ENCODE results near the gene ZRANB3. TPM values are rescaled to one million over a fixed set of nuclear protein-coding genes. Genes with fewer than 3 reads are reported as not detected.

Gene ZRANB3
- total RNA-seq, 1 experiment from 2014 or later: 17.1 TPM

- no peak for DNase-seq (ENCODE audit: low spot score)
- no peaks in the 10 kb centered on the region for H3K27me3 ChIP-seq (replicated peaks; ENCODE audit: insufficient read depth, low read depth, low read length, poor library complexity)
- H3K4me1 ChIP-seq (ENCODE audit: insufficient read depth, low read length, poor library complexity, severe bottlenecking): no peaks in the 10 kb centered on the region
- ChIA-PET POLR2A (ENCODE audit: low non-redundant PET) (no interaction called here), CTCF (no interaction called here)
- H3K9me3 ChIP-seq (ENCODE audit: low read depth, low read length, poor library complexity, severe bottlenecking): no peaks in the 10 kb centered on the region
- no peak overlapping the region for H3K4me3 ChIP-seq (ENCODE audit: low read depth, low read length, poor library complexity, severe bottlenecking)
- BruUV-seq (replicated peaks): no TSS peak
- H3K27ac ChIP-seq (ENCODE audit: low read depth, low read length, poor library complexity, severe bottlenecking): no peak overlapping the region
- intact Hi-C loops (cut with micrococcal nuclease; ENCODE audit: unreplicated experiment): no loop called here
- H3K36me3 ChIP-seq (ENCODE audit: insufficient read depth, low read length, poor library complexity, severe bottlenecking): no peaks in the 10 kb centered on the region
- no peak for TF ChIP-seq CTCF (conservative IDR thresholded peaks at IDR 0.05; ENCODE audit: low read depth, low read length)
- no peak for TF ChIP-seq EZH2 (IDR thresholded peaks at IDR 0.05; ENCODE audit: borderline replicate concordance, low read depth, low read length, poor library complexity, severe bottlenecking)
These were observed 273.5 kb downstream of the ZRANB3 start for GRCh38 chr2:135257383-135258090.

GRCh38 chr2:135256531-135257260 is 274.3 kb downstream of the ZRANB3 start:
- intact Hi-C loops (cut with micrococcal nuclease; ENCODE audit: unreplicated experiment): no loop called here
- ChIA-PET POLR2A (ENCODE audit: low non-redundant PET) (interaction anchor here (0.6 kb wide), 1 partner anchor 275 kb away, joined by 3 read pairs; no protein-coding TSS in a partner anchor), CTCF (no interaction called here)
- Histone ChIP-seq H3K4me3 (ENCODE audit: low read depth, low read length, poor library complexity, severe bottlenecking) (no peak overlapping the region), H3K9me3 (ENCODE audit: low read depth, low read length, poor library complexity, severe bottlenecking) (no peaks in the 10 kb centered on the region), H3K4me1 (ENCODE audit: insufficient read depth, low read length, poor library complexity, severe bottlenecking) (no peaks in the 10 kb centered on the region), H3K27me3 (replicated peaks; ENCODE audit: insufficient read depth, low read depth, low read length, poor library complexity) (no peaks in the 10 kb centered on the region), H3K36me3 (ENCODE audit: insufficient read depth, low read length, poor library complexity, severe bottlenecking) (no peaks in the 10 kb centered on the region), H3K27ac (ENCODE audit: low read depth, low read length, poor library complexity, severe bottlenecking) (no peak overlapping the region)
- no peak for TF ChIP-seq CTCF (conservative IDR thresholded peaks at IDR 0.05; ENCODE audit: low read depth, low read length)
- no peak for TF ChIP-seq EZH2 (IDR thresholded peaks at IDR 0.05; ENCODE audit: borderline replicate concordance, low read depth, low read length, poor library complexity, severe bottlenecking)
- DNase-seq (ENCODE audit: low spot score): no peak
- no TSS peak for BruUV-seq (replicated peaks)

- CTCF ChIA-PET: no interaction called here
- H3K27ac ChIP-seq (ENCODE audit: low read depth, low read length, poor library complexity, severe bottlenecking): no peak overlapping the region
These were observed 275.8 kb downstream of the ZRANB3 start for GRCh38 chr2:135255208-135255607.

More at GRCh38 chr2:135255208-135255607, 275.8 kb downstream of the ZRANB3 start:
- POLR2A ChIA-PET (ENCODE audit: low non-redundant PET): no interaction called here
- Histone ChIP-seq H3K9me3 (ENCODE audit: low read depth, low read length, poor library complexity, severe bottlenecking) (no peaks in the 10 kb centered on the region), H3K36me3 (ENCODE audit: insufficient read depth, low read length, poor library complexity, severe bottlenecking) (no peaks in the 10 kb centered on the region), H3K4me1 (ENCODE audit: insufficient read depth, low read length, poor library complexity, severe bottlenecking) (no peaks in the 10 kb centered on the region), H3K27me3 (replicated peaks; ENCODE audit: insufficient read depth, low read depth, low read length, poor library complexity) (no peaks in the 10 kb centered on the region), H3K4me3 (ENCODE audit: low read depth, low read length, poor library complexity, severe bottlenecking) (no peak overlapping the region)
- TF ChIP-seq CTCF (conservative IDR thresholded peaks at IDR 0.05; ENCODE audit: low read depth, low read length) (no peak), EZH2 (IDR thresholded peaks at IDR 0.05; ENCODE audit: borderline replicate concordance, low read depth, low read length, poor library complexity, severe bottlenecking) (no peak)
- intact Hi-C loops (cut with micrococcal nuclease; ENCODE audit: unreplicated experiment): no loop called here
- no TSS peak for BruUV-seq (replicated peaks)
- no peak for DNase-seq (ENCODE audit: low spot score)

Measured in A673 (cell line).